GM20431 (cell line): ENCODE results near the gene LAS1L.
"Not testable (repeated sequence)": the region's sequence is repeated elsewhere in the genome, so short reads cannot be mapped to it uniquely, and the experiment has no call there.

Experiments used
- in situ Hi-C: fragments of 300-500 bp; cut with MseI, MboI; formaldehyde crosslinking; loops from one replicate; pipeline ENCODE4 v1.15.0; 2020; ENCODE audit warnings: low sequenced_read_pairs; ENCODE audit not compliant: unreplicated experiment

The LAS1L gene

DNA sequence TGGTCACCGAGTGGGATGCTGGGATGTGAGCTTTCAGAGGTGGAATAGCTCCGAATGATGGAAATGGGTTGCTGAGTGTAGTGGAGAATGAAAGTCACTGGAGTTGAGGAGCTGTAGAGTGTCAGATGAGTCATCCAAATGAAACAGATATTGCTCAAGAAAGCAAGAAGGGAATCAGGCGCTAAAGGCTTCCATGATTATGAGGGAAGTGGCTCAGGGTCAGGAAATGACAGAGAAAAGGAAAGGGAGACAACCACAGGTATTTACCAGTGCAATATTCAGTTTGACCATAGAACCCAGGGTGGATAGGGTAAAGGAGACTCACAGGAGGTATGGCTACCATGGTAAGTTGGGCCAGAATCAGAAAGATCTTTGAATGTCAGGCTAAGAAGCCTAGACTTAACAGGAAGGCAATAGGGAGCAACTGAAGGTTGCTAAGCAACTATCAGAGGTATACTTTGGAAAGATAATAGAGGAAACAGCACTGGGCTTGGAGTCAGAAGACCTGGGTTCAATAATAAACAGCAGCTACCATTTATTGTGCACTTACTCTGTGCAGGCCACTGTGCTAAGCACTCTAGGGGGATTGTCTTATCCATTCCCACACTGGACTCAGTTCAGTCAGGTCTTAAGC lies 11.7 kb downstream of the LAS1L start:
- in situ Hi-C loops: no loop called here

DNA sequence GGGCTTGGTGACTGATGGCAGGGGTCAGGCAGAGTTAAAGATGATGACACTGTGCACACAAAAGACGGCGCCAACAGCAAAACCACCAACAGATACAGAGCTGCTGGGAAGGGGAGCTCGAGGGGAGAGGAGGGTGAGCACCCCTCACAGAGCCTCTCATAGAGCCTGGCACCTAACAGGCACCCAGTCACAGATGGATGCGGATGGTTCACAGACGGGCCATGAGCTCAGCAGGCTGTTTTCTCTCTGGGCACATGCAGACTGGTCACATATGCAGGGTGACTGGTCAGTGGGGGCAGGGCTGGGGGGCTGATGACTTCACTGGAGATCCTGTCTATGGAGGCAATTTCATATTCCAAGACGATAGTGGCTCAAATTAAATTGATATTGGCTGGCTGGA lies 15.1 kb downstream of the LAS1L start:
- in situ Hi-C loops: not testable (repeated sequence)

DNA sequence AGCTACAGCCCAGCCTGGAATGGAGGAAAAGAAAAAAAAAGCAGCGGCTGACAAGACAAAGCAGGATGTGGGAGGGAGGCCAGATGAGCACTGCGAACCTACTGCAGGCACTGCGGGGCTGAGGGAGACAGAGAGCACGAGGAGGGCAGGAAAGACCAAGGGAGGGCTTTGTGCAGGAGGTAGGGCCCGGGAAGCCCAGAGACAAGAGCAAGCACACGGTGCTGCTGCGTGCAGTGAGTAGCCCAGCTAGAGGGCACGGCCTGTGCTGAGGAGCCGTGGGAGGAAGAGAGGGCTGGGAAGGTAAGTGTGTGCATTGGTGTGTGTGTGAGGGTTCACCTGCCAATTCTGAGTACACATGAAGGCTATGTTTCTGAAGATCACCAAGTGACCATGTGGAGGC lies 15.6 kb downstream of the LAS1L start:
- in situ Hi-C loops: not testable (repeated sequence)

DNA sequence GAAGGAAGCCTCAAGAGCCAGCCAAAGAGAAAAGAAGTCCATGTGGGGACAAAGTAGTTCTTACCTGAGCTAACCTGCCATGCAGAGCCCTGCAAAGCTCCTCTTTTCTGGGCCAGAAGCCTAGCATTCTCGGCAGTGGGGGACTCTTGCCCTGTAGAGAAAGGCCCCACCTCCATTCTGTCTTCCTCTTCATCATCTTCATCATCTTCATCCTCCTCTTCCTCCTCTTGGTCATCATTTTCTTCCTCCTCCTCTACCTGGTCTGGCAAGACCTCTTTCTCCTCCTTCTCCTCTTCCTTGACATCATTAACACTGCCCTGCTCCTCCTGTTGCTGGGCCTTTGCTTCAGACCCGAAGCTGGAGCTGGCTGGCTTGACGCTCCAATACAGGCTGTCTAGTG lies 16.7 kb downstream of the LAS1L start:
- in situ Hi-C loops: no loop called here

DNA sequence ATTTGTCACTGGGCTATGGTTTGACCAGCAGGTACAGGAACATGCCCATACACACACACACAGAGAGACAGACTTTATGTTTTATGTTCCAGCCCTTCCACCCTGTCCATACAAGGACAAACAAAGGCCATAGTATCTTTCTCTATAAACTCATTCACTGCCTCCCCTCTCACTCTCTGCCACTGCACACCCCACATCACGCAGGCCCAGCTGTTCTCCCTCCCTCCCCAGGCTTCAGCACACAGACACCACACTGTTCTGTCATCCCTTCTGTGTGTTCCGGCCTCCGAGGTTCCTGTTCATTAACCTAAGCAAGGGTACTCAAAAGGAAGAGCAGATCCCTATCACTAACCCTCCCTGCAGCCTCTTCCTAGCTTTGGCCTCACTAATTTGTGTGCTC lies 17.8 kb downstream of the LAS1L start:
- in situ Hi-C loops: no loop called here

DNA sequence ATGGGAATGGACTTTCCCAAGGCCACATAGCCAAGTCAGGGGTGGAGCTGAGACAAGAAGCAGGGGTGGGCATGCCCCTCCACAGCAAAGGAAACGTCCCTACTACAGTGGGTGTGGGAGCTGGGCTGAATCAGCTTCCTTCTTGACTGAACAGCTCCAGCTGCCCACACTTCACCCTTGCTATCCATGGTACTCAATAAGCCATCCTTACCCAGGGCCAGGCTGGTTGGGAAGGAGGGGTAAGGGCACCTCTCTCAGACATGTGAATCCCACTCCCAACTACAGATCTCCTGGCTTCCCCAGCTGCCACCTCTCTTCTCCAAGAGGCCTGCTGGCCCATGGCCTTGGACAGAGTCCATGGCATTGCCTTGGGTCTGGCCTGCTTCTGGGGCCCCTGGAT lies 21.0 kb downstream of the LAS1L start:
- in situ Hi-C loops: no loop called here

DNA sequence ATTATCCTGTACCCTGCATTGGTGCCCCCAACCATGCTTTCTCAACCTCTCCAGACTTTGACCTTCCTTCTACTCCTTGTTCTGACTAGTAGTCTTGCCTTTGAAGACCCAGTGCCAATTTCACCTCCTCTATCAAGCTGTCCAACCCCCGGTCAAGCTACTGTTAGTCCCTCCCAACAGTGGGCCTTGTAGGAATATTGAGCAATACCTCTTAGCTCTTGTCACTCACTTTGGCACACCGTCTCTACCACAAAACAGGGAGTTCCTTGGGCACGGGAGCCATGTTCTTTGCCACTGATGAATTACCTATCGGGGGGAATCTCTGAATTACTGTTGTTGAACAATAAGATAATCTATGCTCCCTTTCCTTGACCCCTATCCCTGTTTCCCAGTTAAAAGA lies 25.2 kb downstream of the LAS1L start:
- in situ Hi-C loops: no loop called here

DNA sequence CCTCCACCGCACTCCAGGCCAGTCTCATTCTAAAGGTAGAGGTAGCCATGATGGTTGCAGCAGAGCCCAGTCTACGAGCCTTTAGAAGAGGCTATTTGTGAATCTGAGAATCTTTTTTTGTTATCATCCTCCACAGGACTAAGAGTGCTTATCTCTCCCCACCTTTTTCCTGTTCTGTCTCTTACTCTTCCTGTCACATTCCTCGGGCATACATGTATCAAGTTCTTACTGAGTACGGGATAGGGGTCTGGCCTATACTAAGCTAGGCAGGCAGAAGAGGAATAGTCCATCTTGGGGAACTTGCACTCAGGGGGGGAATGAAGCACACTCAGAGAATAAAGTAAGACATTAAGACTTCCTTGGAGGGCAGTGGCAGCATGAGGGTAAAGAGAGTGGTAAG lies 25.7 kb downstream of the LAS1L start:
- in situ Hi-C loops: no loop called here

DNA sequence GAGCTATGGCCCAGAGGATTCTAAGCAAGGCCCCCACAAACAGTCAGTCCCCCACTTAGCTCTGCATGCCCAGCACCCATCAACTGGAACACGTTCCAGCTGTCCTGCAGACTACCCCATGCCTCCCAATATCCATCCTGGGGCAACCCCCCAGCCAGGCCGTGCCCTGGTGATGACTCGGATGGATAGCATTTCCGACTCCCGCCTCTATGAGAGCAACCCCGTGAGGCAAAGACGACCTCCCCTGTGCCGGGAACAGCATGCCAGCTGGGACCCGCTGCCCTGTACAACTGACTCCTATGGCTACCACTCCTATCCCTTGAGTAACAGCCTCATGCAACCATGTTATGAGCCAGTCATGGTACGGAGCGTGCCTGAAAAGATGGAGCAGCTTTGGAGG lies 32.0 kb downstream of the LAS1L start:
- in situ Hi-C loops: no loop called here

DNA sequence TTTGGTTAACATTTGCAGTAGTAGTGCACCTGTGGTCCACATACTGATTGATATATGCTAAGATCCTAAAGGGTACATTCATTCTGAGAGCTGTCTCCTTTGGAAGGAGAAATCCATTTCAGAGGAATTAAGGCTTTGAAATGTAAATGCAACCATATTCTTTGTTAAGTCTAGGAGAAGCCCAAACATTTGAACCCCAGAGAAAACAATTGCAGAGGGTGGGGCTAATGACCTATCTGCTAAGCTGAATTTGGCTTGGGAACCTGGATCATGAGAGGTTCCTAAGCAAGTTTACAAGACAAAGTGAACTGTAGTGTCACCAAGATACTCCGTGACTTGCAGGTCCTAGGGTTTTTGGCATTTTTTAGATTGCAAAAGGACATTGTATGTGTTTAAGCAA lies 41.2 kb downstream of the LAS1L start:
- in situ Hi-C loops: no loop called here

DNA sequence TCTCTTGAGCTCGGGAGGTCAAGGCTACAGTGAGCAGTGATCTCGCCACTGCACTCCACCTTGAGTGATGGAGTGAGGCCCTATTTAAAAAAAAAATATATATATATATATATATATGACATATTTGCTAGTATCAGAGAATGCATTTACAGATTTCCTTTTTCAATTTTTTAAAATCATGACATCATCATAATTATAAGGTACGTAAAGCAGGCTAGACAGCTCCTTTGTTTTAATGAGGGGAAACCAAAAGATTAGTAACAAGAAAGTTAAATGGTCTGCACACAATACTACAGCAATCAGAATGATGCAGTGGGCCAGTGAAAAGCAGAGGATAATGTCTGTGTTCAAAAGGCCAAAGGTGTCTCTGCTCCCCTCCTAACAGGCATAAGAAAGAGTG lies 43.0 kb downstream of the LAS1L start:
- in situ Hi-C loops: no loop called here

DNA sequence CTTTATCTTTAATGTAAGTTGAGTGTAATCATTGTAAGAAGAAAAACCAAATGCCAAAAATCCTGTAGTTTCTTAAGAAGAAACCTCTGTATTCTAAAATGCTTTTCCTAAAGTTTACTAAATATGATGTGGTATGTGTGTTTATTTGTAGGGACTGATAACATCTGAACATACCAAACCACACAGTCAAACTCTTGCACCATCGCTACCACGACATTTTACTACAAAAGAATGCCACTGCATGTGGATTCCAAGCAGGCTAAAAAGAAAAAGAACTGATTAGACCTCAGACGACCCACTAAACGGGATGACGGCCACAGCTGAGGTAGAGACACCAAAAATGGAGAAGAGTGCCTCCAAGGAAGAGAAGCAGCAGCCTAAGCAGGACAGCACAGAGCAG lies 46.1 kb downstream of the LAS1L start:
- in situ Hi-C loops: no loop called here

DNA sequence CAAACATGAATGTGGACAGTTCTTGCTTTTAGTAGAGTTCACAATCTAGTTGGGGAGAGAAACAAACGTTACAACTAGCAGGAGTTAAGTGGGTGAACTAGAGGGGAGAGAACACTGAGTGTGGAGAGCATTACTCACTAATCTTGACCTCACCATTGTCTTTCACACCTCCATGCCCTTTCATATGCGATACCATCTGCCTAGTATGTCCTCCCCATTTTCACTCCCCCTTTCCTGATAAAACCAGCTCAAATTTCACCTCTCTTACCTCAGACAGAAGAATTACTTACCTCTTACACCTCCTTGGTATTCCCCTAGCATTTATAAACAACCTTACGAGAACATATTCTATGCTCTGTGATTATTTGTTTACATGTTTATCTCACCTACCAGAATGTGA lies 53.6 kb downstream of the LAS1L start:
- in situ Hi-C loops: no loop called here

DNA sequence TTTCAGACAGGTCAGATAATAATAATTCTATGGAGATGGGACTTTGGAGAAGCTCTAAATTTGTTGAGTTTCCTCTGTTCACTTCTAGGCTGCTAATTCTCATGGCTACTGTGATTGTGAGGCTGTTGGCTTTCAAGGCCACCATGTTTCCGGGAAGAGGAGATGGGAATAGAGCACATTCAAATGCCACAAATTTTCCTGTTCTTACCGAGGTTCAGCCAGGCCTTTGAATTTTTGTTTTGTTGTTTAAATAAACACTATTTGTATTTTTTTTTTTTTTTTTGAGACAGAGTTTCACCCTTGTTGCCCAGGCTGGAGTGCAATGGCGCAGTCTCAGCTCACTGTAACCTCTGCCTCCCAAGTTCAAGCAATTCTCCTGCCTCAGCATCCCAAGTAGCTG lies 55.5 kb downstream of the LAS1L start:
- in situ Hi-C loops: not testable (repeated sequence)

DNA sequence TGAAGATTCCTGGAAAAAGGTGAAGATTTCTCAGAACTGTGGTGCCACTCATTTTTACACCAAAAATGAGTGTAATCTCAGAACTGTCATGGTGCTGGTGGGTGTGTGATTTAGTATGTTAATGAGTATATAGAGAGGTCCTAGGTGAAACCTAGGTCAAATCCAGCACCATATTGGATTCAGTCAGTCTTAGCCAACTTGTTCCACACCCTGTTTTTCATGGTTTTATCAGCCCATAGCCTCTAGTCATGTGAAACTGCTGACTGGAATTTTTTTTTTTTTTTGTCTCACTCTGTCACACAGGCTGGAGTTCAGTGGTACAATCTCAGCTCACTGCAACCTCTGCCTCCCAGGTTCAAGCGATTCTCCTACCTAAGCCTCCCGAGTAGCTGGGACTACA lies 58.0 kb downstream of the LAS1L start:
- in situ Hi-C loops: no loop called here

DNA sequence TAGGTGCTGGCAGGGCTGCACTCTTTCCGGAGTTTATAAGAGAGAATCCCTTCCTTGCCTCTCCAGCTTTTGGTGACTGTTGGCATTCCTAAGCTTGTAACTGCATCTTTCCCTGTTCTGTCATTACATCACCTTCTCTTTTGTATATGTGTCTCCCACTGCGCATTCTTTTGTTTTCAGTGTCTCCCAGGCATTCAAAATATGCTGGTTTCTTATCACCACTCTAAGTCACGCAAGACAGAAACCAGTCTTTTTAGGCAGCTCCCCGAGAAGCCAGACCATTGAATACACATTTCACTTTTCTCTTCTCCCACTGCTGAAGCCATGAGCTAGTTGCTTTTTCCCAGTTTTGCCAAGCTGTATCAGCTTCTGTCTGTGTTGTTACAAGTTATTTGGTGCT lies 71.0 kb downstream of the LAS1L start:
- in situ Hi-C loops: no loop called here
